HCT116 (cell line): Measurements from ENCODE around the gene PDP2. TPM values are rescaled to one million over a fixed set of nuclear protein-coding genes. Genes with fewer than 3 reads are reported as not detected.

Experiments
- ATAC-seq: fragments of 200-7000 bp; cut with Tn5 transposase; 2 replicates; pipeline ENCODE4 v1.9.1; 2020; ENCODE audit warnings: mild to moderate bottlenecking, moderate library complexity
- BruUV-seq: library from RNA; stranded (reverse); fragments of 400-500 nt; replicated peaks from 2 replicates; lab custom pipeline; 2021; lab: Mats Ljungman, UMichigan
- CTCF ChIA-PET: fragments of 300-600 bp; sonication (Branson Sonifier 250); formaldehyde crosslinking; loops from one replicate; lab custom pipeline; 2021; ENCODE audit warnings: antibody characterized with exemption; lab: Charles Lee
- POLR2A ChIA-PET: fragments of 300-600, 350-600 bp; sonication (Branson Sonifier 250); formaldehyde crosslinking; loops from one replicate; lab custom pipeline; 2021; ENCODE audit warnings: antibody characterized with exemption; lab: Charles Lee
- RAD21 ChIA-PET, 2 experiments: fragments of 300-600 bp; sonication (Branson Sonifier 250); formaldehyde crosslinking; loops; one replicate each; lab custom pipeline; 2023; ENCODE audit warnings: low total read pairs in 2 of 2; ENCODE audit not compliant: uncharacterized antibody in 2 of 2, unreplicated experiment in 2 of 2, low non-redundant PET in 1 of 2; lab: Charles Lee
- DNase-seq: peaks from one replicate; pipeline ENCODE4 v3.0.0-alpha.2; 2010; ENCODE audit warnings: low read depth, low spot score
- H2AFZ ChIP-seq: fragments of 200-600 bp; shearing (Covaris generic), sonication (generic); 2 replicates; pipeline ENCODE4 v1.6.1; 2017; ENCODE audit warnings: low read depth, mixed run types, mixed read lengths, antibody characterized with exemption, low read length; ENCODE audit not compliant: poor library complexity, severe bottlenecking
- H3K27ac ChIP-seq: 2 replicates; pipeline ENCODE4 v1.5.1; 2012; ENCODE audit warnings: low read depth, low read length
- H3K27me3 ChIP-seq: fragments of 200-600 bp; sonication (generic); 2 replicates; pipeline ENCODE4 v1.6.1; 2016; ENCODE audit warnings: mixed run types, low read length, mixed read lengths; ENCODE audit not compliant: insufficient read depth
- H3K36me3 ChIP-seq, 2 experiments: fragments of 200-500 bp in 1 of 2; fragments of 200-600 bp in 1 of 2; sonication (Bioruptor generic) in 1 of 2; sonication (generic) in 1 of 2; 2 replicates each; pipeline versions ENCODE4 v1.5.1 to v1.6.1; 2014 to 2016; ENCODE audit warnings: low read length in 2 of 2, inconsistent platforms in 1 of 2, mixed read lengths in 1 of 2, mixed run types in 1 of 2; ENCODE audit not compliant: insufficient read depth in 2 of 2, control insufficient read depth in 1 of 2
- H3K4me1 ChIP-seq, 2 experiments: fragments of 200-600 bp in 1 of 2; sonication (generic) in 1 of 2; 2 replicates each; pipeline versions ENCODE4 v1.5.1 to v1.6.1; 2012 to 2017; ENCODE audit warnings: low read length in 2 of 2, inconsistent platforms in 1 of 2, mild to moderate bottlenecking in 1 of 2, mixed read lengths in 1 of 2, mixed run types in 1 of 2, moderate library complexity in 1 of 2; ENCODE audit not compliant: insufficient read depth in 2 of 2, control insufficient read depth in 1 of 2
- H3K4me2 ChIP-seq: fragments of 200-600 bp; sonication (generic); 2 replicates; pipeline ENCODE4 v1.6.1; 2017; ENCODE audit warnings: mixed run types, low read length, mixed read lengths
- H3K4me3 ChIP-seq, 2 experiments: fragments of 200-600 bp in 1 of 2; sonication (generic) in 1 of 2; replicated peaks in 1 of 2; 2 replicates each; pipeline ENCODE4 v1.5.1; 2011 to 2016; ENCODE audit warnings: low read length in 2 of 2, control low read depth in 1 of 2, low read depth in 1 of 2, mild to moderate bottlenecking in 1 of 2, mixed read lengths in 1 of 2, mixed run types in 1 of 2
- H3K79me2 ChIP-seq: fragments of 200-600 bp; sonication (generic); 2 replicates; pipeline ENCODE4 v1.6.1; 2017; ENCODE audit warnings: mild to moderate bottlenecking, mixed run types, low read length, moderate library complexity, mixed read lengths; ENCODE audit not compliant: insufficient read depth
- H3K9ac ChIP-seq: fragments of 200-600 bp; sonication (generic); 2 replicates; pipeline ENCODE4 v1.6.1; 2016; ENCODE audit warnings: low read length, mixed read lengths
- H3K9me2 ChIP-seq: fragments of 200-600 bp; sonication (generic), shearing (Covaris generic); 2 replicates; pipeline ENCODE4 v1.6.1; 2017; ENCODE audit warnings: mixed run types, mild to moderate bottlenecking, moderate library complexity; ENCODE audit not compliant: insufficient read depth
- H3K9me3 ChIP-seq, 2 experiments: fragments of 200-500 bp in 1 of 2; fragments of 200-600 bp in 1 of 2; sonication (Bioruptor generic) in 1 of 2; sonication (generic) in 1 of 2; 2 replicates each; pipeline ENCODE4 v1.6.1; 2014 to 2017; ENCODE audit warnings: low read length in 2 of 2, mixed read lengths in 2 of 2, inconsistent platforms in 1 of 2, low read depth in 1 of 2, mild to moderate bottlenecking in 1 of 2, mixed run types in 1 of 2, moderate library complexity in 1 of 2; ENCODE audit not compliant: control insufficient read depth in 1 of 2, insufficient read depth in 1 of 2
- H4K20me1 ChIP-seq: fragments of 200-600 bp; sonication (generic), shearing (Covaris generic); 2 replicates; pipeline ENCODE4 v1.6.1; 2017; ENCODE audit warnings: mixed run types, mild to moderate bottlenecking, moderate library complexity; ENCODE audit not compliant: insufficient read depth
- CEBPB ChIP-seq: IDR thresholded peaks from 2 replicates; pipeline ENCODE4 v1.6.1; 2012; ENCODE audit warnings: low read depth
- CTCF ChIP-seq, 3 experiments: fragments of 200-600 bp in 1 of 3; sonication (generic) in 1 of 3; IDR thresholded peaks in 2 of 3; conservative IDR thresholded peaks in 1 of 3; 2 replicates each; pipeline ENCODE4 v1.5.1; 2012 to 2017; ENCODE audit warnings: low read depth in 2 of 3, low read length in 2 of 3, antibody characterized with exemption in 1 of 3, borderline replicate concordance in 1 of 3, control low read depth in 1 of 3, mild to moderate bottlenecking in 1 of 3, mixed read lengths in 1 of 3, mixed run types in 1 of 3, moderate library complexity in 1 of 3; ENCODE audit not compliant: insufficient read depth in 1 of 3
- FOSL1 ChIP-seq: IDR thresholded peaks from 2 replicates; pipeline ENCODE4 v1.6.1; 2012; ENCODE audit warnings: low read depth
- MAX ChIP-seq: IDR thresholded peaks from 2 replicates; pipeline ENCODE4 v1.6.1; 2012
- POLR2A ChIP-seq: IDR thresholded peaks from 2 replicates; pipeline ENCODE4 v1.7.0; 2011; ENCODE audit warnings: borderline replicate concordance; ENCODE audit not compliant: insufficient read depth, insufficient read length; ENCODE audit errors: extremely low read depth
- RAD21 ChIP-seq: IDR thresholded peaks from 2 replicates; pipeline ENCODE4 v1.6.1; 2012; ENCODE audit warnings: low read depth, mild to moderate bottlenecking
- SIN3A ChIP-seq: IDR thresholded peaks from 2 replicates; pipeline ENCODE4 v1.6.1; 2012; ENCODE audit warnings: low read depth
- SP1 ChIP-seq: IDR thresholded peaks from 2 replicates; pipeline ENCODE4 v1.6.1; 2012; ENCODE audit warnings: low read depth
- SRF ChIP-seq: IDR thresholded peaks from 2 replicates; pipeline ENCODE4 v1.6.1; 2012; ENCODE audit warnings: low read depth
- TCF7L2 ChIP-seq: IDR thresholded peaks from 2 replicates; pipeline ENCODE4 v1.7.0; 2011; ENCODE audit warnings: borderline replicate concordance, inconsistent platforms; ENCODE audit not compliant: insufficient read depth, insufficient read length; ENCODE audit errors: extremely low read depth
- ZBTB33 ChIP-seq: IDR thresholded peaks from 2 replicates; pipeline ENCODE4 v1.6.1; 2011; ENCODE audit warnings: mild to moderate bottlenecking, low read length, moderate library complexity; ENCODE audit not compliant: insufficient replicate concordance; ENCODE audit errors: extremely low read depth
- ZFX ChIP-seq: fragments of 450-650 bp; IDR thresholded peaks from 2 replicates; pipeline ENCODE4 v1.6.1; 2017
- ZNF274 ChIP-seq: fragments of 200-500 bp; sonication (Bioruptor generic); IDR thresholded peaks from 2 replicates; pipeline ENCODE4 v1.6.1; 2014; ENCODE audit warnings: mild to moderate bottlenecking, low read depth, low read length, inconsistent platforms
- intact Hi-C: fragments of 100-400 bp; cut with micrococcal nuclease; formaldehyde crosslinking; loops from 2 replicates; pipeline ENCODE4 v1.10.0; 2022
- total RNA-seq: library from RNA; stranded (reverse); gene quantifications from one replicate; pipeline ENCODE4 v1.2.1, GENCODE V29; 2021; ENCODE audit not compliant: unreplicated experiment

Gene PDP2
- total RNA-seq, 1 experiment from 2014 or later = 19.9 TPM

- TF ChIP-seq FOSL1 (no peak), TCF7L2 (no peak), SIN3A (no peak)
These were observed 23.5 kb upstream of the PDP2 start (continued) for GRCh38 chr16:66856801-66857200.

- Histone ChIP-seq H4K20me1 (no peaks in the 10 kb centered on the region), H3K4me3 (no peak overlapping the region), H3K36me3 (no peaks in the 10 kb centered on the region), H3K9me3 (no peaks in the 10 kb centered on the region), H3K9me2 (no peaks in the 10 kb centered on the region), H3K27me3 (no peaks in the 10 kb centered on the region), H3K4me1 (peaks cover 12 to 14% of the 10 kb centered on the region in 2 experiments), H3K4me2 (no peak overlapping the region), H3K79me2 (no peaks in the 10 kb centered on the region)
- ChIA-PET RAD21 (no interaction called here), CTCF (interaction anchor here (1.0 kb wide), 2 partner anchors 10 to 27 kb away, joined by 3 read pairs; partner anchors contain the start of gene NAE1)
- BruUV-seq = no TSS peak
- intact Hi-C loops = no loop called here
- ATAC-seq = no peak
- TF ChIP-seq POLR2A = no peak
- TF ChIP-seq MAX = no peak
- no peak for TF ChIP-seq RAD21
- no peak for TF ChIP-seq TCF7L2
- TF ChIP-seq FOSL1 = no peak
- TF ChIP-seq SIN3A = no peak
- TF ChIP-seq ZNF274 = no peak
- TF ChIP-seq, all 23 proteins: peak for 0
- DNase-seq = no peak
- POLR2A ChIA-PET = no interaction called here
- no peak overlapping the region for H2AFZ ChIP-seq
- H3K27ac ChIP-seq = no peak overlapping the region
- H3K9ac ChIP-seq = no peak overlapping the region
These were observed 22.9 kb upstream of the PDP2 start for GRCh38 chr16:66857437-66857836.

- Histone ChIP-seq H3K79me2 (no peaks in the 10 kb centered on the region), H3K27me3 (no peaks in the 10 kb centered on the region), H3K4me3 (no peak overlapping the region), H3K27ac (peak overlapping the region; percentile 42), H3K36me3 (no peaks in the 10 kb centered on the region), H3K4me1 (peaks cover 12 to 14% of the 10 kb centered on the region in 2 experiments), H3K9ac (no peak overlapping the region), H3K9me2 (no peaks in the 10 kb centered on the region), H2AFZ (no peak overlapping the region), H3K9me3 (no peaks in the 10 kb centered on the region), H3K4me2 (peak overlapping the region; percentile 52), H4K20me1 (no peaks in the 10 kb centered on the region)
- DNase-seq (peak; percentile 63), ATAC-seq (peak; percentile 92)
- ChIA-PET POLR2A (no interaction called here), RAD21 (no interaction called here), CTCF (interaction anchor here (0.7 to 1.8 kb wide), 2 partner anchors 28 to 118 kb away, joined by 3 to 6 read pairs; partner anchors contain the start of gene NAE1)
- intact Hi-C loops = no loop called here
- no TSS peak for BruUV-seq
- TF ChIP-seq CEBPB (no peak), CTCF (IDR thresholded peaks at IDR 0.05 in 2 of 3, conservative IDR thresholded peaks at IDR 0.05 in 1 of 3; ENCODE audit: borderline replicate concordance in 1 of 3, insufficient read depth in 1 of 3, low read depth in 2 of 3, low read length in 2 of 3) (no peak), ZBTB33 (no peak), ZFX (no peak), RAD21 (no peak), SIN3A (no peak), SP1 (peak; percentile 54; the same call in 1 of the 2 replicates), SRF (no peak), POLR2A (no peak), ZNF274 (no peak)
These were observed 21.4 kb upstream of the PDP2 start for GRCh38 chr16:66858740-66859396.
